Measurements from ENCODE around the gene XIAP.
"Not testable (repeated sequence)": the region's sequence is repeated elsewhere in the genome, so short reads cannot be mapped to it uniquely, and the experiment has no call there.

The XIAP gene

DNA sequence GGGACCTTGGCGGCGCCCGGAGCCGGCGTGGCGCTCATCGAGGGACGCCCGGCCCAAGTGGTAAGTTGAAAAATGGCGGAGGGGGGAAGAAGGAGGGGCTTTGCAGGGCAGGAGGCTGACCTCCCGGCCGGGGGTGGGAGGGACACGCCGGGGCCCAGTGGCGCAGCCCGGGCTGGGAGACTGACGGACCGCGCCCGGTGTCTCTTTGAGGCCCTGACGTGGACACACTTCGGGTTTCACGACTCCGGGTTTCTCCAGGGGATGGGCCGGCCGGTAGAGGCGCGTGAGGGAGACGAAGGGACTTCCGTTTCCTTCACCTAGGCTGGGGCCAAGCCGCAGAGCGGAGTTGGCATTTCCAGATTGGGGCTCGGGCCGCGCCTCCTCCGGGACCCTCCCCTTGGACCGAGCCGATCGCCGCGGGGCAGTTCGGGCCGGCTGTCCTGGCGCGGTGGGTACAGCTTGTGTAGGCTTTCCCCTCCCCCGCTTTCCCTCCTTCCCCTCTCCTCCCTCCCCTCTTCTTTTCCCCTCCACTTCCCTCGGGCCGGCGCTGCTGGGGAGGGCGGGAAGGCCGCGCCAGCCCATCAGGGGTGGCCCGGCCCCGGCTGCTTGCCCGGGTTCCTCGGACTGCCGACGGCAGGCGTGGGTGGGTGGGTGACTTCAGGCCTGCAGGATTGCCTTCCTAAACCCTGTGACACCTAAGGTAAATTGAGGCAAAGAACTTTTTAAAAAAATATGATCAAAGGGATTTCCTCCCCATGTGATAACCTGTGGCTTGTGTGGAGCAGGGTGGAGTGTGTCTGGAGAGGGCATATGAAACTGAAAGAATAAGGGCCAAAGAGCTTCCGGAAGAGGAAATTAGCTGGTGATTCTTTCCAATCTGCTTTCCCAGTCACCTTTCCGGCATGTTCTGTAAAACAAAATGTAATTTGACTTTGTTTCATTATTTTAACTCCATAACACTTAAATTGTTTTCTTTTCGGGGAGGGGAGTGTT, at the start of gene XIAP:
XIAP (plus strand) TSS at position 208 of the 993 bp plus-strand sequence. CDS start 25,610 bp downstream, outside the sequence.
- peak; percentile 79 for DNase-seq

DNA sequence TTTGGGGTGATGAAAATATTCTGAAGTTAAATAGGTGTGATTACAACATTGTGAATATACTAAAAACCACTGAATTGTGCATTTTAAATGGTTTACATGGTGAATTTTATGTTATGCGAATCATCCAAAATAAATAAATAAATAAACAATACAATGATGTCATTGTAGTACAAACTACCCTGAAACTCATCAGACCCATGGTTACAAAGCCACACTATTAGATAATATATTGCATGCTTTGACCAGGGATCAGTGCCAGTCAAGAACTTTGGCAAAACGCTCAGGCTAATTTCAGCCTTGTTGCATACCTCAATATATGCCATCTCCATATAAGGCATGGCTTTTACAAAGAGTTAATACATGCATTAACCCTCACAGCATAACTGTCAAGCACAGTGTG, 45.5 kb upstream of the XIAP start:
- DNase-seq = no peak

DNA sequence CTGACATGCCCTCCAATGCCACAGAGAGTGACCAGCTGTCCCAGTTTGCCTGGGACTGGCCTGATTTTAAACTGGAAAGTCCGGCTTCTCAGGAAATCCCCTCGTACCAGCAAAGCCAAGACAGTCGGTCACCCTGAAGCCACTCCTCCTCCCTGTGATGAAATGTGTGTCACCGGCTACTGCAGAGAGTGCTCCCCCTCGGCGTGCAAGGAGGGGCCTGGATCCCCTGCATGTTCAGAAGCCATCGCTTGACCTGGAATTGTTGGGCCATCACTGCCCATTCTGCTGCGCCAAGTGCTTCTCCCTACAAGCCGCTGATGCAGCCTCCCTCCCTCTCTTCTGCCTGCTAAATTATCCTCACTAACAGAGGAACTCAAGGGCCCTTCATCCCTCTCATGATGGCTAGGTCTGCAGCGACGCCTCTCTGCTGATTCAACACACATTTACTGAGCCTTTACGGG, 44.9 kb upstream of the XIAP start:
- not testable (repeated sequence) for DNase-seq

DNA sequence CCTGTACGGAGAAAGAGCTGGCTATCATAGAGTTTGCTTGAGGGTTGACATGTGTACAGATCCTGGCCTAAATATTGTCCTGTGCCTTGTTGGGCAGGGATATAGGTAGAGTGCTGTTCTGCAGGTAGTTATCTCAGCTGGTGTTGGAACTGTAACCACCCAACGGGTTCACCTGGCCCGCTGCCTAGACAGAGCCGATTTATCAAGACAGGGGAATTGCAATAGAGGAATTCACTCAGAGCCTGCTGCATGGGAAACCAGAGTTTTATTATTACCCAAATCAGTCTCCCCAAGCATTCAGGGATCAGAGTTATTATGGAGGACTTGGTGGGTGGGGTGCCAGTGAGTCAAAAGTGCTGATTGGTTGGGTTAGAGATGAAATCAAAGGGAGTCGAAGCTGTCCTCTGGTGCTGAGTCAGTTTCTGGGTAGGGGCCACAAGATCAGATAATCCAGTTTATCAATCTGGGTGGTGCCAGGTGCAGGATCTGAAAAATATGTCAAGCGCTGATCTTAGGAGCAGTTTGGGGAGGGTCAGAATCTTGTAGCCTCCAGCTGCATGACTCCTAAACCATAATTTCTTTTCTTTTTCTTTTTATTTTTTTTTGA, 42.5 kb upstream of the XIAP start:
- DNase-seq = no peak

DNA sequence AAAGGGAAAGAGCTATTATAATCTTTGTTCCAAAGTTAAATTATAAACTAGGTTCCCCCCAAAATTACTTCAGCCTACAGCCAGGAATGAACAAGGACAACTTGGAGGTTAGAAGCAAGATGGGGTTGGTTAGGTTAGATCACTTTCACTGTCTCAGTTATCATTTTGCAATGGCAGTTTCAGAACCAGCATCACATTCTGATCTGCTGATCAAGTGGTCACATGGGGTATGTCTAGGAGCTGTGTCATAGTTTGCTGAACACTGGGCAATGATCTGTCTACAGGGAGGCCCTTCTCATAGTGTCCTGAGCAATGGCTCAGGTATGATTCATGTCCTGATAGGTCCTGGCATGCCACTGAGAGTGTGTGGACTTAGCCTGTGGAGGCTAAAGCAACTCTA, 41.6 kb upstream of the XIAP start:
- peak; percentile 6 for DNase-seq

DNA sequence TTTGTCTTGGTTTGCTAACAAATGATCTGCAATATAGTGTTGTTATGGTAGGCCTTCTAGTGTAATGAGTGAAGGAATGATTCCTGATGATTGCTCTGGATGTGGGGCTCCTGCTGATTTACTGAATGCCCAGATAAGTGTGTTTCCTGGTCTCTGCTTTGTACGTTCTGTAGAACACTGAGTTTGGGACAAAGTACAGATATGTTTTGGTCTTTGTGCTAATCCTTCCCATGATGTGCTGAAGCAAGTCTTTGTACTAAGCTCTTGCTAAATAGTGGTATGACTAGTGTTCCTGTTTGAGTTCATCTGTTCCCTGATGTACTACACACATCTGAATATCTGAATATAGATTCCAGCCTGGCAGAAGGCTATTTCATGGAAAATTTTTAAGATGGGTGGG, 36.9 kb upstream of the XIAP start:
- DNase-seq = no peak

DNA sequence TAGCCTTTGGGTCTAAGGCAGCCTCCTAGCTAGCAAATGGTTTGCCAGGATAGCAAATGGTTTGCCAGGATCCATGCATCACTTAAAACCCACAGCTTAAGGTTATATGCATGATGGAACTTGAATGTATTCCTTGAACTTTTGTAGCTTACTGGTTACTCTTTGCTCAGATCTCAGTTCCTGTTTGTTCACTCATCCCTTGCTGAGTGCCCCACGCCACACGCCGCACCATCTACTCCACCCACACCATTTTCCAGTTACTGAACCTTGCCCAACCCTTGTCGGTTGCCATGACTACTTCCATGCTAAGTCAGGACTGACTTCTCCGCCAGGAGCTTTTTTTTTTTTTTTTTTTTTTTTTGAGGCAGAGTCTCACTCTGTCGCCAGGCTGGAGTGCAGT, 29.5 kb upstream of the XIAP start:
- peak; percentile 13 for DNase-seq

DNA sequence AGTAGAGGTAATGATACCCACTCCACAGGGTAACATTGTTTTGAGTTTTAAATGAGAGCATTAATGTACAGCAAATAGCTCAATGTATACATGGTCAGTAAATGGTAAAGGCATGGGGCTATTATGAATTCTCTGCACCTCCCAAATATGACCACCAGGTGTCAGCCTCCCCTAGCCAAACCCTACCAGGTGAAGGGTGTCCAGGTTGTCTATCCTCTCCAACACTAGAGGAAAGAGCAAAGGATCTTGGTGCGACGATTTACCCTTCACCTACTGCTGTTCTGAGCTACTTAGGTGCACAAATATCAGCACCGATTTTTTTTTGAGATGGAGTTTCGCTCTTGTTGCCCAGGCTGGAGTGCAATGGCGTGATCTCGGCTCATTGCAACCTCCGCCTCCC, 26.5 kb upstream of the XIAP start:
- DNase-seq = peak; percentile 73

DNA sequence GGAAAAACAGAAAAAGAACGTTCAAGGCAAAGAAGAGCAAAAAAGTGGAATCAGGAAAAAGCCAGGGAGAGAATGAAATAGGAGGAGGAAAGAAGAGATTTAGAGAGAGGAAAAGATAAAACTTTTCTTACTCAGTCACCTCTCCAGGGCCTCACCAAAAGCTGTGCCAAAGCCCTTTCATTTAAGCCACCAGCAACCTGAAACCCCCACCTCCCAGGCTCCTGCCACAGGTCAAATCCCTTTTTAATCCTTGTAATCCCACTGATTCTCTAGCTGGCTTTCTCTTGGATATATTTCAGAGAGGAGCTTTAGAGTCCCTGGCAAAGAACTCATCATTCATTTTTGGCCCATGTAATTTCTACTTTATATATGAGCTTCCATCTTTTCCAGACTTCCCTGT, 25.7 kb upstream of the XIAP start:
- DNase-seq = no peak

DNA sequence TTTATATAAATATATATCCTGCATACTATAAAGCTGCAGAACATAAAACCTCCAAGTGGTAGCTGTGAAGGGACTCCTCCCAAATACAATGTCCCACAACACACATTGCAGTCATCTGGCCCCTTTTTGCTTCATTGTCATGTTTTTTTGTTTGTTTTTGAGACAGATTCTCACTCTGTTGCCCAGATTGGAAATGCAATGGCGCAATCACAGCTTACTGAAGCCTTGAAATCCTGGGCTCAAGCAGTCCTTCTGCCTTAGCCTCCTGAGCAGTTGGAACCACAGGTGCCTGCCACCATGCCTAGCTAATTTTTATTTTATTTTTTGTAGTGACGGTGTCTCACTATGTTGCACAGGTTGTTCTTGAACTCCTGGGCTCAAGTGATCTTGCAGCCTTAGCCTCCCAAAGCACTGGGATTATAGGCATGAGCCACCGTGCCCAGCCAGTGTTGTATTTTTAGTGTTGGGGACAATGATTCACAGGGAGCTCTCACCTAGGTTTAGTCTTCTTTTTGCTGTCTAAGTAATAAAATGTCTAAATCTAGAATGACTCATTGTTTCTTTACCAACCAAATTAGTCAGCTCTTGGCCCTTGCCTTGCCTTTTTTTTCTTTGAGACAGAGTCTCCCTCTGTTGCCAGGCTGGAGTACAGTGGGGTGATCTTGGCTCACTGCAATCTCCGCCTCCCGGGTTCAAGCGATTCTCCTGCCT, 24.0 kb upstream of the XIAP start:
- peak; percentile 72 for DNase-seq

DNA sequence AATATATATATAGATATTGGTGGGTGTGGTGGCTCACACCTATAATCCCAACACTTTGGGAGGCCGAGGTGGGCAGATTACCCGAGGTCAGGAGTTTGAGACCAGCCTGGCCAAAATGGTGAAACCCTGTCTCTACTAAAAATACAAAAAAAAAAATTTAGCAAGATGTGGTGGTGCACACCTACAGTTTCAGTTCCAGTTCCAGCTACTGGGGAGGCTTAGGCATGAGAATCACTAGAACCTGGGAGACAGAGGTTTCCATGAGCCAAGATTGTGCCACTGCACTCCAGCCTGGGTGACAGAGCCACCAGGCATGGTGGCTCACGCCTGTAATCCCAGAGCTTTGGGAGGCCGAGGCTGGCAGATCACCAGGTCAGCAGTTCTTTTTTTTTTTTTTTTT, 14.7 kb upstream of the XIAP start:
- DNase-seq = not testable (repeated sequence)

DNA sequence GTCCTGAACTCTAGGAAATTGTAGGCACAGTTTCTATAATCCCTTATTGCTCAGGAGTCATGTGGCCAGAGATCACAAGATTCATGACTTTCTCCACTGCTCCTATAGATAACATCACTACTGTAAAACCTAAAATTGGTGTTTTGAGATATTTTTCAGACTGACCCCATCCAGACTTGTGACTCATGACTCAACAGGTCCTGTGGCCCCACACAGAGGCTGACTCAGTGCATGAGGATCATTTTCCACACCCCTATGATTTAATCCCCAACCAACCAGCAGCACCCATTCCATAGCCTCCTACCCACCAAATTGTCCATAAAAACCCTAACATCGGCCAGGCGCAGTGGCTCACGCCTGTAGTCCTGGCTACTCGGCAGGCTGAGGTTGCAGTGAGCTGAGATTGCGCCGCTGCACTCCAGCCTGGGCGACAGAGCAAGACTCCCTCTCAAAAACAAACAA, 13.2 kb upstream of the XIAP start:
- DNase-seq = no peak

DNA sequence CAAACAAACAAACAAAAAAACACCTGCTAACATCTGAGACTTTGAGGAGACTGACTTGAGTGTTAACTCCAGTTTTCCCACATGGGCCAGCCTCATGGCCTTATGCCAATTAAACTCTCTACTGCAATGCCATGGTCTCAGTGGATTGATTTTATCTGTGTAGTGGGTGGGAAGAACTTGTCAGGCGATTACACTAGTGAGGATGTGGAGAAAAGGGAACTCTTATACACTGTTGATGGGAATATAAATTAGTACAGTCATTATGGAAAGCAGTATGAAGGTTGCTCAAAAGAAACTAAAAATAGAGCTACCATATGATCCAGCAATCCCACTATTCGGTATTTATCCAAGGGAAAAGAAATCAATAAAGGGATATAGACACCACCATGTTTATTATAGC, 12.8 kb upstream of the XIAP start:
- no peak for DNase-seq

DNA sequence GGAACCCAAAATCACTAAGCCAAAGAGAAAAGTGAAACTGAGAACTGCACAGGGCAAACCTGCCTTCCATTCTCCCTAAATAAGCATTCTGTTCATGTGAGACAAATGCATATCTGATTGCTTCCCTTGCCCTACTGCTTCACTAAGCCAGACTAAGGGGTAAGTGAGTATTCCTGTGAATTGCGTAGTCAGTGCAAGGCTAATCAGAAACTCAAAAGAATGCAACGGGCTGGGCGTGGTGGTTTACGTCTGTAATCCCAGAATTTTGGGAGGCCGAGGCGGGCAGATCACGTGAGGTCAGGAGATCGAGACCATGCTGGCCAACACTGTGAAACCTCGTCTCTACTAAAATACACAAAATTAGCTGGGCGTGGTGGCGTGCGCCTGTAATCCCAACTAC, 10.8 kb upstream of the XIAP start:
- no peak for DNase-seq

DNA sequence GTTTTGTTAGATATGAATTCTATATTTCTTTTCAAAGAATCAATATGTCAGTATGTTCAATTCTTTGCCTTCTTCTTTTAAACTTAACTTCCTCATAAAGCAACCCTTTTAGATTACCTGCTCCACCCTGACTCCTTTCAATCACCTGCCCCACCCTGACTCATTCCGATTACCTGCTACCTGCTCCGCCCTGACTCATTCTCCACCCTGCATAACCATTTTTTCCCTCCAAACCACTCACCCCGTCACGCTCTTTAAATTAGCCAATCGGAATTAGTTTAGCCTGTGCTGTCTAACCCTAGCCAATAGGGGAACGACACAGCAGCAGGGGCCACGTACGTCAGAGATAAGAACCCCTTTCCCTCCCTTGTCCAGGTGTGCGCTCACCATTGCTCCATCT, 9.9 kb upstream of the XIAP start:
- not testable (repeated sequence) for DNase-seq

DNA sequence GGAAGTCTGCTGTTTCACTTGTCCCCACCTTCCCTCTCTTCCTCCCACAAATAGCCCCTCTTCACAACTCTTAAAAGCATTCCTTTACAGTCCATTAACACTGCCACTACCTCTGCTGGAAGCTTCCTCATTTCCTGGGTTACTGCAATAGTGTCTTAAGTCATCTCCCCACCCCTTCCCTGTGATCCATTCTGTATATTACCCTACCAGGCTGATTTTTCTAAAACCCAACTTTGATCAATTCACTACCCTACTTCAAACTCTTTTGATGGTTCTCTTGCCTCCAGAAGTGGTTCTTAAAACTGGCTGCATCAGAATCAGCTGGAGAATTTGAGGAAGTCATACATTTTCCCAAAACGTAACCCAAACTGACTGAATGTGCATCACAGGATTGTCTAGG, 8.8 kb upstream of the XIAP start:
- DNase-seq = no peak

DNA sequence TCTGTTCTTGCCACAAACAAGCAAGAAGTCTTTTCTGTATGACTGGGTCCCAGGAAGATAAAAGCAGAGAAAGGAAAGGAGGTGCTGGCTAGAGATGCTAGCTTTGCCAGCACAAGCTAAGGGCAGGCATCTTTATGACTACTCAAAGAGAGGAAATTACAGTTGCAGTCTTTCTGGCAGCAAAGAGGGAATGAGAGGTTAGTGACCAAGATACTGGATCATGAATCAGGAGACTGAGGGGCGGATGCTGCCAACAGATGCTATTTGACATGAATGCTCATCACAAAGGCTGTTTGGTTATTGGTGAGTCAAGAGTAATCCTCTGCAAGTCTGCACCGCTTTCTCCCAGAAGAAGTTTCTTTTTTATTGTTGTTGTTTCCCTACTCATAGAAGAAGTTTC, 5.5 kb upstream of the XIAP start:
- peak; percentile 37 for DNase-seq

DNA sequence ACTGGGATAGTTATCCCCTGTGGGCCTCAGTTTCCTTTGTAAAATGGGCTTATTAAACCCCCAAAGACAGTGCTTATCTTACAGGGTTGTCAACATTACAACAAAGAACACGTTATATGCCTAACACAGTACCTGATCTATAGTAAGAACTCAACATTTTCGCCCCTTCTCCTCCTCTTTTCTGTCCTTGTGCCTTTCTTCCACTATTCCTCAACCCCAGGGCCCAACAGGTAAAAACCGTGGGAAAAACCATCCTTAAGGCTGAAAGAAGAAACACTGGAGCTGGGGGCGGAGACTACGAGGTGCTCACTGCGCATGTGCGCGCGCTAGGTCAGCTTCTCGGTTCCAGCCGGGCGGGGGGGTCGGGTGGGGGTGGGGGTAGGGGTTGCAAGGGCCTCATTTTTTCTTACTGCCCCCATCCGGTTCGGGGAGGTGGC, 426 bp upstream of the XIAP start:
- DNase-seq = no peak

DNA sequence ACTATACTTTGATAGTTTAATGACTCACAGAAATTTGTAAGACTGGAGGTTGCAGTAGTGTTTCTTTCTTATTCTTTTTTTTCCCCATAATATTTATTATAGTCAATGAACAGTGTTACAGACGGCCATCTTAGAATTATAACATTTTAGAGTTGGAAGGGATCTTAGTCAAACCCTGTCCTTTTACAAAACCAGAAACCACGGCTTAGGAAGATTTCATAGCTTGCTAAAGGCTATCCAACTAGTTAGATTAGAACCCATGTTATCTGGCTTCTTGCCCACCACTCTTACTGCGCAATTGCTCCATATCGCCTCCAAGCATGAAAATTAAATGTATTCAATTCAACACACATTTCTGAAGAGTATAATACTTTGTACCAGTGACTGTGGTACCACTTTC, 1.1 kb downstream of the XIAP start:
- no peak for DNase-seq

DNA sequence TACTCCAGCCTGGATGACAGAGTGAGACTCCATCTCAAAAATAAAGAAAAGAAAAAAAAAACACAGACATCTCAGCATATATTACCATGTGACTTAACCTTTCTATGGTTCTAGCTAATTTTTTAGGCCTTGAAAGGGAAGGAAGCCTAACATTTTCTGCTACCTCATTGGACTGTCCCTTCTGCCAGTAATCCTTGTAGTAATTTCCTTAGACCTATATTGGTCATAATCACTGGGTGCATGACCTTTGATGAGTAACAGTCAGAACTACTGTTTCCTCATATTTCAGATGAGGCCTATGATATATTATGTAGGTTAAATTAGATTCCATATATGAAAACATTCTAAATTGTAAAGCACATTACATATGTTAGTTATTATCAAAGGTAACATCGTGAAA, 9.6 kb downstream of the XIAP start:
- DNase-seq = peak; percentile 25

DNA sequence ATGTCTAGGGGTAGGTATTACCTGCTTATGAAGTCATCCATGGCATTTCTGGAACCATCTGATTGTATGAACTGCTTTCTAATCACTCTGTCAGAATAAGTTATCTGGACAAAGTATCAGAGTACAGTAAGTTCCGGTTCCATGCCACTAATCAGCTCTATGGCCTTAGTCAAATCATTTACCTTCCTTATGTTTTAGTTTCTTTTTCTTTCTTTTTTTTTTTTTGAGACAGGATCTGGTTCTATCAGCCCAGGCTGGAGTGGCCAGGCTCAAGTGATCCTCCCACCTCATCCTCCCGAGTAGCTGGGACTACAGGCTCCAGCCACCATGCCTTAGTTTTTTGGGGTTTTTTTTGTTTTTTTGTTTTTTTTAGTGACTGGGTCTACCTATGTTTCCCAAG, 11.5 kb downstream of the XIAP start:
- DNase-seq = no peak

DNA sequence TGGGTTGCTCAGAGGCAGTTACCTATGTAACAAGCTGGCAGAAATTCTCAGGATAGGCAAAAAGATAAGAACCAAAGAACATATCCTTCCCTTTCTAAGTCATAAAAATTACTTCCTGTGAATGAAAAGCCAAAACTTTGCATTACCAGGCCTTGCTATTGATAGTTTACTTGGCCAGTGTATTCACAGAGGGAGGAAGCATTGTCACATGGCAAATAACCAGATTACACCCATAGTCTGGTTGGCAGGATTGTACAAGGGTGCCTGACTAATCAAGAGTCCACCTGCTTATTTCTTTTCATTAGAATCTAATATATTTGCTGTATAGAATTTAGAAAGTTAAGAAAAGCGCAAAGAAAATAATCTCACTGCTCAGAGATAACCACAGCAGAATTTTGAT, 14.1 kb downstream of the XIAP start:
- no peak for DNase-seq

DNA sequence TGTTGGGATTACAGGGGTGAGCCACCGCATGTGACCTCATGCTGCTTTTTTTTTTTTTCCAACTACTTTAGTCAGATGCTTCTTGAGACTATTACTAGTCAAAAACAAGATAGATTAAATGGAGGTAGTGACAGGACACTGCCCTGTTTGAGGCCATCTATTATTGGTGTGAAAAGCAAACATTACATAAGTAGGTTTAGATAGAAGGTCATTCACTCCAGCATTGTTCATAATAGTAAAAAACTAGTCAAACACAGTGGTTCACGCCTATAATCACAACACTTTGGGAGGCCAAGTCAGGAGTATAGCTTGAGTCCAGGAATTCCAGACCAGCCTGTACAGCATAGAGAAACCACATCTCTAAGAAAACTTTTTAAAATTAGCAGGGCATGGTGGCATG, 16.3 kb downstream of the XIAP start:
- no peak for DNase-seq

Measured in activated CD4-positive, alpha-beta T cell treated with anti-CD3 and anti-CD28 coated beads, Interleukin-2, amount 50 U/mL, for 16 hours (primary cell).